Measurements from ENCODE around the gene ZNF438. TPM values are rescaled to one million over a fixed set of nuclear protein-coding genes. Genes with fewer than 3 reads are reported as not detected.

The ZNF438 gene
- total and polyA plus RNA-seq, 4 donors = 7.8 to 19.2 (median 10.2) TPM

GRCh38 chr10:31033147-31033546 lies 1.5 kb upstream of the ZNF438 start:
- H3K36me3 ChIP-seq (ENCODE audit: control insufficient read depth in 4 of 4, insufficient read depth in 4 of 4, low read length in 4 of 4) = no peaks in the 10 kb centered on the region
- H3K9ac ChIP-seq (ENCODE audit: insufficient read depth in 1 of 2, low read length in 2 of 2) = no peak overlapping the region
- no peak for ATAC-seq (ENCODE audit: insufficient read depth, low FRiP score)
- DNase-seq = no peak
- no peak for TF ChIP-seq CTCF (IDR thresholded peaks at IDR 0.05; ENCODE audit: control extremely low read depth, extremely low read depth)
- H3K9me3 ChIP-seq (ENCODE audit: control insufficient read depth in 4 of 4, insufficient read depth in 3 of 4, low read length in 3 of 4) = peaks cover 0 to 2% (median 0%) of the 10 kb centered on the region in 4 donors
- peak overlapping the region in 1 of 2 donors; percentile 98 for H3K27ac ChIP-seq (ENCODE audit: low read depth in 1 of 2, low read length in 1 of 2)
- H3K4me3 ChIP-seq = no peak overlapping the region
- WGBS, 2 donors = 61 to 65% methylated on average over 6 of the region's 6 CpGs
- peaks cover 4 to 13% (median 8%) of the 10 kb centered on the region in 5 donors for H3K4me1 ChIP-seq (ENCODE audit: control insufficient read depth in 5 of 5, insufficient read depth in 5 of 5, low read length in 5 of 5)
- H3K27me3 ChIP-seq (ENCODE audit: control insufficient read depth in 3 of 3, insufficient read depth in 3 of 3, low read length in 2 of 3) = no peaks in the 10 kb centered on the region

GRCh38 chr10:31032258-31033132 lies 830 bp upstream of the ZNF438 start:
- 23 to 29% methylated on average over 46 to 51 of the region's 51 CpGs for WGBS, 2 donors
- Histone ChIP-seq H3K27ac (ENCODE audit: low read depth in 1 of 2, low read length in 1 of 2) (peak overlapping the region; percentile 98 to 100), H3K36me3 (ENCODE audit: control insufficient read depth in 4 of 4, insufficient read depth in 4 of 4, low read length in 4 of 4) (no peaks in the 10 kb centered on the region), H3K9ac (ENCODE audit: insufficient read depth in 1 of 2, low read length in 2 of 2) (peak overlapping the region in 1 of 2 donors; percentile 100), H3K4me1 (ENCODE audit: control insufficient read depth in 5 of 5, insufficient read depth in 5 of 5, low read length in 5 of 5) (peaks cover 4 to 13% (median 8%) of the 10 kb centered on the region in 5 donors), H3K4me3 (peak overlapping the region; percentile 64), H3K9me3 (ENCODE audit: control insufficient read depth in 4 of 4, insufficient read depth in 3 of 4, low read length in 3 of 4) (peaks cover 0 to 2% (median 0%) of the 10 kb centered on the region in 4 donors), H3K27me3 (ENCODE audit: control insufficient read depth in 3 of 3, insufficient read depth in 3 of 3, low read length in 2 of 3) (no peaks in the 10 kb centered on the region)
- peak; percentile 95 for ATAC-seq (ENCODE audit: insufficient read depth, low FRiP score)
- TF ChIP-seq CTCF (IDR thresholded peaks at IDR 0.05; ENCODE audit: control extremely low read depth, extremely low read depth) = no peak
- DNase-seq = peak; percentile 97

- peaks cover 0 to 2% (median 0%) of the 10 kb centered on the region in 4 donors for H3K9me3 ChIP-seq (ENCODE audit: control insufficient read depth in 4 of 4, insufficient read depth in 3 of 4, low read length in 3 of 4)
- H3K9ac ChIP-seq (ENCODE audit: insufficient read depth in 1 of 2, low read length in 2 of 2) = peak overlapping the region; percentile 80 to 85
- DNase-seq = peak in 1 of 3 donors; percentile 25
- no peak for TF ChIP-seq CTCF (IDR thresholded peaks at IDR 0.05; ENCODE audit: control extremely low read depth, extremely low read depth)
- no peak for ATAC-seq (ENCODE audit: insufficient read depth, low FRiP score)
- H3K36me3 ChIP-seq (ENCODE audit: control insufficient read depth in 4 of 4, insufficient read depth in 4 of 4, low read length in 4 of 4) = no peaks in the 10 kb centered on the region
- peaks cover 4 to 13% (median 8%) of the 10 kb centered on the region in 5 donors for H3K4me1 ChIP-seq (ENCODE audit: control insufficient read depth in 5 of 5, insufficient read depth in 5 of 5, low read length in 5 of 5)
- WGBS, 2 donors = 7 to 9% methylated on average over 5 of the region's 5 CpGs
- H3K27me3 ChIP-seq (ENCODE audit: control insufficient read depth in 3 of 3, insufficient read depth in 3 of 3, low read length in 2 of 3) = no peaks in the 10 kb centered on the region
- peak overlapping the region; percentile 98 to 100 for H3K27ac ChIP-seq (ENCODE audit: low read depth in 1 of 2, low read length in 1 of 2)
- H3K4me3 ChIP-seq = peak overlapping the region; percentile 64
Measured at GRCh38 chr10:31031205-31031557, 484 bp downstream of the ZNF438 start.

Measured in lung (tissue), 12 donors.